Testis (tissue), 2 donors: ENCODE measurements around the gene CLN5.

Experiments used
- POLR2A ChIP-seq: fragments of 450-650 bp; IDR thresholded peaks from one replicate; pipeline ENCODE4 v1.6.1; 2017; ENCODE audit warnings: antibody characterized with exemption, mild to moderate bottlenecking, moderate library complexity
- TF ChIP-seq, protein P1 (sequence below), 3 experiments: fragments of 450-650 bp in 2 of 3; fragments of 200-600 bp in 1 of 3; sonication (generic) in 1 of 3; IDR thresholded peaks; one replicate each; pipeline ENCODE4 v1.5.1; 2016 to 2019; ENCODE audit warnings: antibody characterized with exemption in 3 of 3, mild to moderate bottlenecking in 2 of 3, moderate library complexity in 1 of 3

DNA sequence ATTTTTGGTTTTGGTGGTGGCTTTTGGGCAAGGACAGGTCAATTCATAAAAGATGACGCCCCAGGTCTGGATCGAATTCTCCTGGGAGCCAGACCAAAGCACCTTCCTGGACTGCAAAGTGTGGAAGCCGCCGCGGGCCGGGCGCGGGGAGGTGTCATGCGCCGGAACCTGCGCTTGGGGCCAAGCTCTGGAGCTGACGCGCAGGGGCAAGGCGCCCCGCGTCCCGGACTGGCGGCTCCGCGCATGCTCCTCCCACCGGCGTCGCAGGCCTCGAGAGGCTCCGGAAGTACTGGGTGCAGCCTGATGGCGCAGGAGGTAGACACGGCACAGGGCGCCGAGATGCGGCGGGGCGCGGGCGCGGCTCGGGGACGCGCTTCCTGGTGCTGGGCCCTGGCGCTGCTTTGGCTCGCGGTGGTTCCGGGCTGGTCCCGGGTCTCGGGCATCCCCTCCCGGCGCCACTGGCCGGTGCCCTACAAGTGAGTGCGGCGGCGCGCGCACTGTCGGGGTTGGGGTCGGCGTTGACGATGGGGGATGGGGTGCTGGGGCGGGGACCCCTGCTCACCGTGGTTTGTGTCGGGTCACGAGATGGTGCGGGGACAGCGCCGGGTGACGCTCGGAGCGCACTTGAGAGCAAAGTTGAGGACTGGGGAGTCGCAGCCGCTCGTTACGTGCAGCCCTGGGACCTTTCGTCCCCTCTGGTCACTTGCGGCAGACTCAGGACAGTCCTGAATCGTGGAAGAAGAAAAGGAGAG is at the start of gene CLN5:
- TF ChIP-seq, protein P1, sequence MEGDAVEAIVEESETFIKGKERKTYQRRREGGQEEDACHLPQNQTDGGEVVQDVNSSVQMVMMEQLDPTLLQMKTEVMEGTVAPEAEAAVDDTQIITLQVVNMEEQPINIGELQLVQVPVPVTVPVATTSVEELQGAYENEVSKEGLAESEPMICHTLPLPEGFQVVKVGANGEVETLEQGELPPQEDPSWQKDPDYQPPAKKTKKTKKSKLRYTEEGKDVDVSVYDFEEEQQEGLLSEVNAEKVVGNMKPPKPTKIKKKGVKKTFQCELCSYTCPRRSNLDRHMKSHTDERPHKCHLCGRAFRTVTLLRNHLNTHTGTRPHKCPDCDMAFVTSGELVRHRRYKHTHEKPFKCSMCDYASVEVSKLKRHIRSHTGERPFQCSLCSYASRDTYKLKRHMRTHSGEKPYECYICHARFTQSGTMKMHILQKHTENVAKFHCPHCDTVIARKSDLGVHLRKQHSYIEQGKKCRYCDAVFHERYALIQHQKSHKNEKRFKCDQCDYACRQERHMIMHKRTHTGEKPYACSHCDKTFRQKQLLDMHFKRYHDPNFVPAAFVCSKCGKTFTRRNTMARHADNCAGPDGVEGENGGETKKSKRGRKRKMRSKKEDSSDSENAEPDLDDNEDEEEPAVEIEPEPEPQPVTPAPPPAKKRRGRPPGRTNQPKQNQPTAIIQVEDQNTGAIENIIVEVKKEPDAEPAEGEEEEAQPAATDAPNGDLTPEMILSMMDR (IDR thresholded peaks at IDR 0.05), result peak in 2 of 3 experiments; percentile 33 to 64
- TF ChIP-seq POLR2A, result peak; percentile 95
